ENCODE measurements around the gene NLRP1.

Gene NLRP1

GRCh38 chr17:5511401-5512225 is 72.7 kb downstream of the NLRP1 start:
- peaks cover 41% of the 10 kb centered on the region for H3K36me3 ChIP-seq

GRCh38 chr17:5510771-5511170 is 73.5 kb downstream of the NLRP1 start:
- peaks cover 35% of the 10 kb centered on the region for H3K36me3 ChIP-seq
- TF ChIP-seq CTCF (IDR thresholded peaks at IDR 0.05): no peak
- H3K27ac ChIP-seq: no peak overlapping the region
- H3K27me3 ChIP-seq: no peaks in the 10 kb centered on the region
- H3K9me3 ChIP-seq: no peaks in the 10 kb centered on the region
- peaks cover 0 to 6% of the 10 kb centered on the region in 2 experiments for H3K4me1 ChIP-seq (ENCODE audit: control insufficient read depth in 1 of 2, insufficient read depth in 1 of 2, low read depth in 1 of 2, low read length in 1 of 2)
- H3K4me3 ChIP-seq (ENCODE audit: low read depth in 1 of 2, low read length in 1 of 2): no peak overlapping the region

More at GRCh38 chr17:5511401-5512225, 72.7 kb downstream of the NLRP1 start:
- no peak overlapping the region for H3K4me3 ChIP-seq (ENCODE audit: low read depth in 1 of 2, low read length in 1 of 2)
- no peaks in the 10 kb centered on the region for H3K27me3 ChIP-seq
- TF ChIP-seq CTCF (IDR thresholded peaks at IDR 0.05): no peak
- H3K4me1 ChIP-seq (ENCODE audit: control insufficient read depth in 1 of 2, insufficient read depth in 1 of 2, low read depth in 1 of 2, low read length in 1 of 2): peaks cover 0 to 6% of the 10 kb centered on the region in 2 experiments
- no peak overlapping the region for H3K27ac ChIP-seq
- H3K9me3 ChIP-seq: no peaks in the 10 kb centered on the region

- Histone ChIP-seq H3K27ac (no peak overlapping the region), H3K27me3 (no peaks in the 10 kb centered on the region), H3K36me3 (peaks cover 35% of the 10 kb centered on the region), H3K4me1 (ENCODE audit: control insufficient read depth in 1 of 2, insufficient read depth in 1 of 2, low read depth in 1 of 2, low read length in 1 of 2) (peaks cover 0 to 6% of the 10 kb centered on the region in 2 experiments), H3K9me3 (no peaks in the 10 kb centered on the region), H3K4me3 (ENCODE audit: low read depth in 1 of 2, low read length in 1 of 2) (no peak overlapping the region)
- TF ChIP-seq CTCF (IDR thresholded peaks at IDR 0.05): no peak
Observed at GRCh38 chr17:5509482-5509881, 74.8 kb downstream of the NLRP1 start.

DNA sequence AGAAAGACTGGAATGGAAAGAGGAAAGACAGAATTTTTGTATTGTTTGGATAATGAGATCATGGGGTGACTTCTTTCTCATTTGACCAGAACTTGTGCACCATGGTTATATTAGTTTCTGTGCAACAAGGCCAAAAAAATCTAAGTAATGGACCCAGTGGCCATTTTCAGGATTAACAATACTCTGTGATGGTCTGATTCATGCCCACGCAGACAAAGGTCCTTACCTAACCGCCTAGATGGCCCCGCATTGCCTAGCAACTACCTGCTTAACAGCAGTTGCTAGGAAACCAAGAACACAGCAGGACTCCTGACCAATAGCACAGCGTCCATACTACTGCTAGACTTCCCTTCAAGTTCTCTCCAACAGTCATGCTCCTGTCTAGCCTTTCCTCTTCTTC is 75.5 kb downstream of the NLRP1 start:
- Histone ChIP-seq H3K4me3 (ENCODE audit: low read depth in 1 of 2, low read length in 1 of 2) (no peak overlapping the region), H3K27ac (no peak overlapping the region)
- TF ChIP-seq CTCF (IDR thresholded peaks at IDR 0.05): no peak

DNA sequence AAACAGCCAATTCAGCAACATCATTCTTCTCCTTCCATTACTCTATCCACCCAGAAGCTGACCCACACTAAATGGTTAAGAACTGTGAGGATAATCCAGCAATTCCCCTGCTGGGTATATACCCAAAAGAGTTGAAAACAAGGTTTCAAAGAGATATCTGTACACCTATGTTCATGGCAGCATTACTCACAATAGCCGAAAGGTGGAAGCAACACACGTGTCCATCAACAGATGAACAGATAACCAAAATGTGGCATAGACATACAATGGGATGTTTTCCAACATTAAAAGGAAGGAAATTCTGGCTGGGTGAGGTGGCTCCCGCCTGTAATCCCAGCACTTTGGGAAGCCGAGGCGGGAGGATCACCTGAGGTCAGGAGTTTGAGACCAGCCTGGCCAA is 78.0 kb downstream of the NLRP1 start:
- peaks cover 43% of the 10 kb centered on the region for H3K36me3 ChIP-seq
- no peaks in the 10 kb centered on the region for H3K9me3 ChIP-seq
- peaks cover 24% of the 10 kb centered on the region for H3K27me3 ChIP-seq
- TF ChIP-seq CTCF (IDR thresholded peaks at IDR 0.05): no peak
- no peak overlapping the region for H3K4me3 ChIP-seq (ENCODE audit: low read depth in 1 of 2, low read length in 1 of 2)
- no peaks in the 10 kb centered on the region for H3K4me1 ChIP-seq (ENCODE audit: control insufficient read depth in 1 of 2, insufficient read depth in 1 of 2, low read depth in 1 of 2, low read length in 1 of 2)
- no peak overlapping the region for H3K27ac ChIP-seq

More for the DNA sequence above, 75.5 kb downstream of the NLRP1 start:
- peaks cover 36% of the 10 kb centered on the region for H3K36me3 ChIP-seq
- peaks cover 0 to 6% of the 10 kb centered on the region in 2 experiments for H3K4me1 ChIP-seq (ENCODE audit: control insufficient read depth in 1 of 2, insufficient read depth in 1 of 2, low read depth in 1 of 2, low read length in 1 of 2)
- H3K27me3 ChIP-seq: no peaks in the 10 kb centered on the region
- H3K9me3 ChIP-seq: no peaks in the 10 kb centered on the region
